Measurements from ENCODE around the gene LOX. TPM values are rescaled to one million over a fixed set of nuclear protein-coding genes. Genes with fewer than 3 reads are reported as not detected.
A peak's percentile ranks its signal among the peaks of the same experiment; 100 is the strongest.

The LOX gene
- total and polyA plus RNA-seq, 7 donors, result 1.8 to 21.6 (median 7.6) TPM; not detected in 1

DNA sequence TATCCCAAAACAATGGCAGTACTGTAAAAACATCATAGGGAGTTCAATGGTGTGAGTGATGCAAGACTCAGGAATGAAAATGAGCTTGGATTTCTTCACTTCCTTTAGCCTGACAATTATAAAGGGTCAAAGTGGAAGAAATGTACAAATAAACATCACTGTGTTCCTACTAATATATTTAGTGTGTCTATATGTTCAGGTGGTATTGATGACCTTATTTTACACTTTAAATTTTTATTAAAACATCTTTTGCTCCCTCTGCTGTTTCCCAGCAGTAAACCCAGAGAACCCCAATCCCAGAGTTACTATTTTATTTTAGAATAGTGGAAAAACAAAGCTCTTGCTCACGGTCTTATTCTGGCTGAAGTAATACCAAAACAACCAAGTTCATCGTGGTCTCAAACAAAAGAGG is 2.0 kb downstream of the LOX start:
- H3K36me3 ChIP-seq, result peaks cover 0 to 5% (median 0%) of the 10 kb centered on the region in 4 donors
- no peaks in the 10 kb centered on the region for H3K9me3 ChIP-seq
- DNase-seq, result no peak
- WGBS, 2 donors, result 47 to 57% methylated on average over 2 of the region's 2 CpGs
- intact Hi-C loops (cut with DNase I), result loop anchor here (5.0 kb wide), 1 partner anchor 114 kb away; the partner anchor contains the start of gene SRFBP1
- peaks cover 0 to 3% (median 0%) of the 10 kb centered on the region in 3 donors for H3K27me3 ChIP-seq
- peak overlapping the region in 2 of 4 donors; percentile 45 to 70 for H3K4me3 ChIP-seq
- H3K4me1 ChIP-seq, result peaks cover 0 to 25% (median 16%) of the 10 kb centered on the region in 4 donors
- TF ChIP-seq POLR2A (IDR thresholded peaks at IDR 0.05) (no peak), EP300 (IDR thresholded peaks at IDR 0.05) (no peak), POLR2AphosphoS5 (IDR thresholded peaks at IDR 0.05) (no peak)
- TF ChIP-seq, protein P1, sequence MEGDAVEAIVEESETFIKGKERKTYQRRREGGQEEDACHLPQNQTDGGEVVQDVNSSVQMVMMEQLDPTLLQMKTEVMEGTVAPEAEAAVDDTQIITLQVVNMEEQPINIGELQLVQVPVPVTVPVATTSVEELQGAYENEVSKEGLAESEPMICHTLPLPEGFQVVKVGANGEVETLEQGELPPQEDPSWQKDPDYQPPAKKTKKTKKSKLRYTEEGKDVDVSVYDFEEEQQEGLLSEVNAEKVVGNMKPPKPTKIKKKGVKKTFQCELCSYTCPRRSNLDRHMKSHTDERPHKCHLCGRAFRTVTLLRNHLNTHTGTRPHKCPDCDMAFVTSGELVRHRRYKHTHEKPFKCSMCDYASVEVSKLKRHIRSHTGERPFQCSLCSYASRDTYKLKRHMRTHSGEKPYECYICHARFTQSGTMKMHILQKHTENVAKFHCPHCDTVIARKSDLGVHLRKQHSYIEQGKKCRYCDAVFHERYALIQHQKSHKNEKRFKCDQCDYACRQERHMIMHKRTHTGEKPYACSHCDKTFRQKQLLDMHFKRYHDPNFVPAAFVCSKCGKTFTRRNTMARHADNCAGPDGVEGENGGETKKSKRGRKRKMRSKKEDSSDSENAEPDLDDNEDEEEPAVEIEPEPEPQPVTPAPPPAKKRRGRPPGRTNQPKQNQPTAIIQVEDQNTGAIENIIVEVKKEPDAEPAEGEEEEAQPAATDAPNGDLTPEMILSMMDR (IDR thresholded peaks at IDR 0.05), result no peak
- peak overlapping the region in 3 of 4 donors; percentile 3 to 83 (median 80) for H3K27ac ChIP-seq

DNA sequence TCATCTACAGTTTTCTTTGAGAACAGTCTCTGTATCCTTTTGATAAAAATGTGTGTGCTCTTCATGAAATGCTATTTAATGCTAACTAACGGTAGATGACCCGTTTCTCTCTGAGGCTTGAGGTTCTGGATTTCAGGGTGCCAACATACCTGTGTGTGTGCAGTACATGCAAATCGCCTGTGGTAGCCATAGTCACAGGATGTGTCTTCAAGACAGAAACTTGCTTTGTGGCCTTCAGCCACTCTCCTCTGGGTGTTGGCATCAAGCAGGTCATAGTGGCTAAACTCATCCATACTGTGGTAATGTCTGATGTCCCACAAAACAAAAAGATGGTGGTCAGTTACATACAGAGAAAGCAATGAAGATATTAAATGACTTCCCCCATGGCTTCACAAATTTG is 4.2 kb downstream of the LOX start:
- peaks cover 0 to 5% (median 0%) of the 10 kb centered on the region in 4 donors for H3K36me3 ChIP-seq
- H3K4me1 ChIP-seq, result peaks cover 0 to 25% (median 16%) of the 10 kb centered on the region in 4 donors
- H3K4me3 ChIP-seq, result no peak overlapping the region
- no peak for TF ChIP-seq POLR2A (IDR thresholded peaks at IDR 0.05)
- TF ChIP-seq, protein P1 (IDR thresholded peaks at IDR 0.05), result no peak
- TF ChIP-seq POLR2AphosphoS5 (IDR thresholded peaks at IDR 0.05), result no peak
- no peak for TF ChIP-seq EP300 (IDR thresholded peaks at IDR 0.05)
- H3K27ac ChIP-seq, result no peak overlapping the region
- WGBS, 2 donors, result 87 to 89% methylated on average over 3 of the region's 3 CpGs
- no peaks in the 10 kb centered on the region for H3K9me3 ChIP-seq
- intact Hi-C loops (cut with DNase I), result no loop called here
- DNase-seq, result no peak
- H3K27me3 ChIP-seq, result peaks cover 0 to 3% (median 0%) of the 10 kb centered on the region in 3 donors

DNA sequence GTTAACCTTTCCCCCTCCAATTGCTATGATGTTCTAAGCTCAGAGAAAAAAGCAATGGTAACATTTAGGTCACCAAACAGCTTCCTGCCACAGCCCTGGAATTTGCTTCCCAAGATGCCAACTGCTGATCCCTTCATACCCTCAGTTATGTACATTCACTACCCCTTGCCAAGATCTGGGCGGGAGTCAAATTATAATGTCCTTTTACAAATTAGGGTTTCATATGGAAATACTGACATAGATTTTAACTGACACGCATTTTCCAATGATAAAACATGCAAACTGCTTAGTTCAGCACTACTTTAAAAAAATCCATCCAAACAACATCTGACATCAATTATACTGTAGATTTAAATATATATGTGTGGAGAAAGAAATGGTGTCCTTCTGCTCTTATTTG is 5.0 kb downstream of the LOX start:
- 85 to 91% methylated on average over 2 of the region's 2 CpGs for WGBS, 2 donors
- TF ChIP-seq POLR2A (IDR thresholded peaks at IDR 0.05) (no peak), POLR2AphosphoS5 (IDR thresholded peaks at IDR 0.05) (no peak), EP300 (IDR thresholded peaks at IDR 0.05) (no peak)
- TF ChIP-seq, protein P1 (IDR thresholded peaks at IDR 0.05), result no peak
- Histone ChIP-seq H3K27ac (no peak overlapping the region), H3K4me1 (peaks cover 0 to 17% (median 9%) of the 10 kb centered on the region in 4 donors), H3K27me3 (peaks cover 0 to 3% (median 0%) of the 10 kb centered on the region in 3 donors), H3K36me3 (peaks cover 0 to 5% (median 0%) of the 10 kb centered on the region in 4 donors), H3K4me3 (no peak overlapping the region), H3K9me3 (no peaks in the 10 kb centered on the region)
- DNase-seq, result no peak
- intact Hi-C loops (cut with DNase I), result no loop called here

DNA sequence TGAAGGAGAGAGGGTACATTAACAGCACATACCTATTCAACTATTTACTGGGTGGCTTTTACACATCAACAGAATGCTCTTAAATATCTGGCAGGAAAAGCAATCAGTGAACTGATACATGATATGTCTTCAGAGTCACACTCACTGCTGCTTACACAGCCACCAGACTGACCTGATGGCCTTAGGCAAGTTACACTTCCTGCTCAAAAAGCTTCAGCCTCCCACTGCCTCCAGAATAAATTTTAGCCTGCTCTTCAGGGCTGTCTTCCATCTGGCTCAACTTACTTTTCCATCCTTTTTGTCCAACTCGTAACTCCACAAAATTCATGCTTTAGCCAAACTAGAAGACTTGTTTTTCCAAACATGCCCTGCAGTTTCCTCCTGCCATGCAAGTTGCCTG is 10.7 kb downstream of the LOX start:
- Histone ChIP-seq H3K27ac (no peak overlapping the region), H3K9me3 (no peaks in the 10 kb centered on the region), H3K36me3 (peaks cover 0 to 14% (median 0%) of the 10 kb centered on the region in 4 donors), H3K4me3 (no peak overlapping the region), H3K27me3 (no peaks in the 10 kb centered on the region), H3K4me1 (no peaks in the 10 kb centered on the region)
- WGBS, 2 donors, result 90 to 93% methylated on average over 1 of the region's 1 CpG
- intact Hi-C loops (cut with DNase I), result no loop called here
- no peak for DNase-seq
- TF ChIP-seq EP300 (IDR thresholded peaks at IDR 0.05) (no peak), POLR2A (IDR thresholded peaks at IDR 0.05) (no peak)
- TF ChIP-seq, protein P1 (IDR thresholded peaks at IDR 0.05), result no peak

DNA sequence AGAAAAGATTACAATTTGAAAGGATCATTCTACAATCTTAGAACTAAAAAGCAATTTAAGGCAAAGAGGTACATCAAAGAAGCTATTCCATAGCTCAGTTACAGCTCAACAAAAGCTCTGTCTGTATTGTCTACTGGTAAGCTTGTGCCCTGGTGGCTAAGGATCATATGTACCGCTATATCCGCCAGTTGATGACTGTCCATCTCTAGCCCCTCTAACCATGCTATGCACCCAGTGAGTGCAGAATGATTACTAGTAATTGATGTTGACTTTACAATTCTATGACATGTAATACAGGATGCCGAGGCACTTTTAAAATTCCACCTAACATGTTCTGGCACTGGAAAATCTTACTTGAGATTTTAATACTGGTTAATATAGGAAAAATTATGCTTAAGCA is 13.1 kb downstream of the LOX start:
- Histone ChIP-seq H3K36me3 (peaks cover 0 to 9% (median 0%) of the 10 kb centered on the region in 4 donors), H3K27ac (no peak overlapping the region), H3K27me3 (no peaks in the 10 kb centered on the region), H3K9me3 (no peaks in the 10 kb centered on the region), H3K4me1 (no peaks in the 10 kb centered on the region), H3K4me3 (no peak overlapping the region)
- WGBS, 2 donors, result 96 to 98% methylated on average over 3 of the region's 3 CpGs
- TF ChIP-seq POLR2A (IDR thresholded peaks at IDR 0.05) (no peak), POLR2AphosphoS5 (IDR thresholded peaks at IDR 0.05) (no peak), EP300 (IDR thresholded peaks at IDR 0.05) (no peak)
- TF ChIP-seq, protein P1 (IDR thresholded peaks at IDR 0.05), result no peak
- no peak for DNase-seq
- intact Hi-C loops (cut with DNase I), result no loop called here
